H9 (cell line): Measurements from ENCODE around the gene EFNB2. TPM values are rescaled to one million over a fixed set of nuclear protein-coding genes. Genes with fewer than 3 reads are reported as not detected.

Experiments
- DNase-seq: peaks from one replicate; pipeline ENCODE4 v3.0.0-alpha.2; 2017
- H2AFZ ChIP-seq: one replicate; pipeline ENCODE4 v1.6.1; 2013; ENCODE audit warnings: mild to moderate bottlenecking, low read length, control low read depth, moderate library complexity
- H2AK5ac ChIP-seq: 2 replicates; pipeline ENCODE4 v1.6.1; 2013; ENCODE audit warnings: low read length, control low read depth, mixed read lengths; ENCODE audit not compliant: insufficient read length
- H2BK120ac ChIP-seq: one replicate; pipeline ENCODE4 v1.6.1; 2013; ENCODE audit warnings: low read depth, mild to moderate bottlenecking, low read length, control low read depth, inconsistent platforms; ENCODE audit not compliant: poor library complexity, severe bottlenecking
- H2BK12ac ChIP-seq: 2 replicates; pipeline ENCODE4 v1.6.1; 2013; ENCODE audit warnings: low read length, control low read depth, mixed read lengths, low read depth; ENCODE audit not compliant: insufficient read length
- H2BK15ac ChIP-seq: 2 replicates; pipeline ENCODE4 v1.6.1; 2013; ENCODE audit warnings: low read depth, low read length, control low read depth
- H2BK20ac ChIP-seq: one replicate; pipeline ENCODE4 v1.6.1; 2013; ENCODE audit warnings: low read depth, mild to moderate bottlenecking, low read length, control low read depth, inconsistent platforms; ENCODE audit not compliant: poor library complexity, severe bottlenecking
- H2BK5ac ChIP-seq: 2 replicates; pipeline ENCODE4 v1.6.1; 2013; ENCODE audit warnings: low read length, control low read depth, mixed read lengths; ENCODE audit not compliant: insufficient read length
- H3K14ac ChIP-seq: 2 replicates; pipeline ENCODE4 v1.6.1; 2013; ENCODE audit warnings: low read length, control low read depth; ENCODE audit not compliant: insufficient read depth
- H3K18ac ChIP-seq: 2 replicates; pipeline ENCODE4 v1.6.1; 2013; ENCODE audit warnings: low read depth, mild to moderate bottlenecking, mixed read lengths, low read length, control low read depth; ENCODE audit not compliant: insufficient read length
- H3K23ac ChIP-seq: 2 replicates; pipeline ENCODE4 v1.6.1; 2013; ENCODE audit warnings: low read length, control low read depth, mixed read lengths, low read depth; ENCODE audit not compliant: insufficient read length
- H3K23me2 ChIP-seq: 2 replicates; pipeline ENCODE4 v1.6.1; 2013; ENCODE audit warnings: low read depth, mild to moderate bottlenecking, mixed read lengths, low read length, control low read depth; ENCODE audit not compliant: insufficient read length, poor library complexity, severe bottlenecking
- H3K27ac ChIP-seq: 2 replicates; pipeline ENCODE4 v1.5.1; 2013; ENCODE audit warnings: low read length, control low read depth, mixed read lengths, low read depth; ENCODE audit not compliant: insufficient read length
- H3K27me3 ChIP-seq: 2 replicates; pipeline ENCODE4 v1.6.1; 2013; ENCODE audit warnings: low read length, control low read depth, inconsistent platforms; ENCODE audit not compliant: insufficient read depth
- H3K4ac ChIP-seq: 2 replicates; pipeline ENCODE4 v1.6.1; 2013; ENCODE audit warnings: low read depth, mild to moderate bottlenecking, control low read depth, inconsistent platforms, low read length, moderate library complexity
- H3K4me1 ChIP-seq: 2 replicates; pipeline ENCODE4 v1.6.1; 2013; ENCODE audit warnings: low read length, control low read depth, inconsistent platforms; ENCODE audit not compliant: insufficient read depth
- H3K4me2 ChIP-seq: 2 replicates; pipeline ENCODE4 v1.6.1; 2013; ENCODE audit warnings: low read length, control low read depth, mixed read lengths; ENCODE audit not compliant: insufficient read length, insufficient read depth
- H3K56ac ChIP-seq: 2 replicates; pipeline ENCODE4 v1.6.1; 2013; ENCODE audit warnings: low read depth, mild to moderate bottlenecking, mixed read lengths, low read length, control low read depth; ENCODE audit not compliant: insufficient read length
- H3K79me1 ChIP-seq: 2 replicates; pipeline ENCODE4 v1.6.1; 2013; ENCODE audit warnings: low read depth, mild to moderate bottlenecking, moderate library complexity, low read length, control low read depth, inconsistent platforms; ENCODE audit not compliant: insufficient read depth, poor library complexity, severe bottlenecking
- H3K79me2 ChIP-seq: 2 replicates; pipeline ENCODE4 v1.6.1; 2013; ENCODE audit warnings: low read length, control low read depth, inconsistent platforms; ENCODE audit not compliant: insufficient read depth
- H3K9ac ChIP-seq: 2 replicates; pipeline ENCODE4 v1.6.1; 2013; ENCODE audit warnings: low read length, control low read depth, mixed read lengths; ENCODE audit not compliant: insufficient read length; ENCODE audit errors: extremely low read depth
- H3K9me3 ChIP-seq: one replicate; pipeline ENCODE4 v1.6.1; 2013; ENCODE audit warnings: low read depth, low read length, inconsistent platforms; ENCODE audit not compliant: control insufficient read depth
- H3T11ph ChIP-seq: one replicate; pipeline ENCODE4 v1.6.1; 2013; ENCODE audit warnings: mild to moderate bottlenecking, low read length, control low read depth, inconsistent platforms
- H4K20me1 ChIP-seq: one replicate; pipeline ENCODE4 v1.6.1; 2013; ENCODE audit not compliant: control insufficient read depth, insufficient read length, insufficient read depth
- H4K5ac ChIP-seq: 2 replicates; pipeline ENCODE4 v1.6.1; 2013; ENCODE audit warnings: low read depth, mild to moderate bottlenecking, mixed read lengths, low read length, control low read depth; ENCODE audit not compliant: insufficient read length
- H4K8ac ChIP-seq: replicated peaks from 2 replicates; pipeline ENCODE4 v1.6.1; 2013; ENCODE audit warnings: low read length, control low read depth, mixed read lengths, low read depth; ENCODE audit not compliant: insufficient read length
- H4K91ac ChIP-seq: 2 replicates; pipeline ENCODE4 v1.6.1; 2013; ENCODE audit warnings: low read depth, mild to moderate bottlenecking, moderate library complexity, mixed read lengths, low read length, control low read depth; ENCODE audit not compliant: insufficient read length
- H3K27ac Mint-ChIP-seq, 3 experiments: 2 replicates in 2 of 3; 3 replicates in 1 of 3; pipeline ENCODE4 v1.8.0; 2020 to 2021; ENCODE audit warnings: mixed read lengths in 3 of 3, mild to moderate bottlenecking in 1 of 3, moderate library complexity in 1 of 3
- H3K27me3 Mint-ChIP-seq: 2 replicates; pipeline ENCODE4 v1.8.0; 2021; ENCODE audit warnings: low read depth, mild to moderate bottlenecking, moderate library complexity, mixed read lengths
- H3K36me3 Mint-ChIP-seq, 3 experiments: 2 replicates in 2 of 3; 3 replicates in 1 of 3; pipeline ENCODE4 v1.8.0; 2020 to 2021; ENCODE audit warnings: low read depth in 3 of 3, mixed read lengths in 3 of 3; ENCODE audit not compliant: insufficient read depth in 1 of 3
- H3K4me1 Mint-ChIP-seq, 2 experiments: 2 replicates each; pipeline ENCODE4 v1.8.0; 2020; ENCODE audit warnings: mixed read lengths in 2 of 2
- H3K4me3 Mint-ChIP-seq, 2 experiments: 2 replicates in 1 of 2; 3 replicates in 1 of 2; pipeline ENCODE4 v1.8.0; 2020 to 2021; ENCODE audit warnings: mild to moderate bottlenecking in 2 of 2, mixed read lengths in 2 of 2, moderate library complexity in 1 of 2
- H3K9me3 Mint-ChIP-seq, 2 experiments: 2 replicates in 1 of 2; 3 replicates in 1 of 2; pipeline ENCODE4 v1.8.0; 2020; ENCODE audit warnings: mild to moderate bottlenecking in 2 of 2, mixed read lengths in 2 of 2, moderate library complexity in 1 of 2
- CTCF ChIP-seq: fragments of 200-600 bp; sonication (generic); conservative IDR thresholded peaks from 3 replicates; pipeline ENCODE4 v1.8.0; 2021; ENCODE audit warnings: antibody characterized with exemption, mild to moderate bottlenecking
- WGBS: extraction: QIAGEN DNeasy Blood & Tissue Kit; methylation state at CpG from one replicate; pipeline ENCODE4 v1.1.7; 2013; ENCODE audit warnings: missing lambda C conversion rate, low lambda C conversion rate, mixed read lengths; ENCODE audit not compliant: insufficient read length; ENCODE audit errors: extremely low coverage; 5-methylcytosine and 5-hydroxymethylcytosine counted together
- total RNA-seq: library from RNA; stranded (reverse); gene quantifications from 2 replicates; pipeline ENCODE4 v1.2.1, GENCODE V29; 2021

Gene EFNB2
- total RNA-seq, 1 experiment from 2014 or later = 12.7 TPM

GRCh38 chr13:106548064-106548696, 12.7 kb upstream of the EFNB2 start:
- H4K20me1 ChIP-seq = no peaks in the 10 kb centered on the region
- no peaks in the 10 kb centered on the region for H3K23me2 ChIP-seq

More at GRCh38 chr13:106548064-106548696, 12.7 kb upstream of the EFNB2 start:
- no peak overlapping the region for H3K4me2 ChIP-seq
- H3K4me1 ChIP-seq = no peaks in the 10 kb centered on the region
- no peak overlapping the region for H2BK20ac ChIP-seq
- H3T11ph ChIP-seq = no peak overlapping the region
- Mint-ChIP-seq H3K4me3 (no peak overlapping the region), H3K4me1 (no peaks in the 10 kb centered on the region), H3K9me3 (no peaks in the 10 kb centered on the region), H3K27me3 (no peaks in the 10 kb centered on the region), H3K36me3 (peaks cover 30 to 50% (median 41%) of the 10 kb centered on the region in 3 experiments), H3K27ac (no peak overlapping the region)
- H3K9me3 ChIP-seq = no peaks in the 10 kb centered on the region
- TF ChIP-seq CTCF = no peak
- H3K9ac ChIP-seq = no peak overlapping the region
- H4K91ac ChIP-seq = no peak overlapping the region
- H4K8ac ChIP-seq = no peak overlapping the region
- no peak overlapping the region for H2AK5ac ChIP-seq
- no peak overlapping the region for H3K4ac ChIP-seq
- H2BK15ac ChIP-seq = no peak overlapping the region
- no peak overlapping the region for H3K14ac ChIP-seq
- no peaks in the 10 kb centered on the region for H3K27me3 ChIP-seq
- H3K18ac ChIP-seq = no peak overlapping the region
- no peak overlapping the region for H3K23ac ChIP-seq
- no CpG with 5 or more reads among the region's 3 CpGs for WGBS
- H2BK12ac ChIP-seq = no peak overlapping the region
- H2BK5ac ChIP-seq = no peak overlapping the region
- no peak overlapping the region for H3K56ac ChIP-seq
- peaks cover 3% of the 10 kb centered on the region for H3K79me1 ChIP-seq
- H2BK120ac ChIP-seq = no peak overlapping the region
- H4K5ac ChIP-seq = no peak overlapping the region
- DNase-seq = no peak
- H3K79me2 ChIP-seq = peaks cover 11% of the 10 kb centered on the region
- H3K27ac ChIP-seq = no peak overlapping the region
- no peak overlapping the region for H2AFZ ChIP-seq
